Endothelial cell (in vitro differentiated cells): ENCODE measurements around the gene LIPE. TPM values are rescaled to one million over a fixed set of nuclear protein-coding genes. Genes with fewer than 3 reads are reported as not detected.

Experiments used
- DNase-seq: peaks from one replicate; pipeline ENCODE4 v3.0.0; 2021; ENCODE audit warnings: low spot score
- H3K27ac Mint-ChIP-seq: one replicate; pipeline ENCODE4 v1.8.0; 2021; ENCODE audit warnings: mixed read lengths, inconsistent platforms; ENCODE audit not compliant: unreplicated experiment
- H3K27me3 Mint-ChIP-seq: one replicate; pipeline ENCODE4 v1.8.0; 2021; ENCODE audit warnings: mild to moderate bottlenecking, moderate library complexity, mixed read lengths, inconsistent platforms; ENCODE audit not compliant: unreplicated experiment
- H3K36me3 Mint-ChIP-seq: one replicate; pipeline ENCODE4 v1.8.0; 2021; ENCODE audit warnings: mild to moderate bottlenecking, low read depth, mixed read lengths, inconsistent platforms; ENCODE audit not compliant: unreplicated experiment
- H3K4me1 Mint-ChIP-seq: one replicate; pipeline ENCODE4 v1.8.0; 2021; ENCODE audit warnings: mild to moderate bottlenecking, mixed read lengths, inconsistent platforms; ENCODE audit not compliant: unreplicated experiment
- H3K4me3 Mint-ChIP-seq: one replicate; pipeline ENCODE4 v1.8.0; 2021; ENCODE audit warnings: mild to moderate bottlenecking, mixed read lengths, inconsistent platforms; ENCODE audit not compliant: unreplicated experiment
- H3K9me3 Mint-ChIP-seq: one replicate; pipeline ENCODE4 v1.8.0; 2021; ENCODE audit warnings: mixed read lengths, inconsistent platforms; ENCODE audit not compliant: unreplicated experiment
- CTCF ChIP-seq: fragments of 200-600 bp; sonication (generic); IDR thresholded peaks from one replicate; pipeline ENCODE4 v1.5.0; 2021; ENCODE audit warnings: antibody characterized with exemption; ENCODE audit not compliant: unreplicated experiment
- total RNA-seq: library from RNA; stranded (reverse); fragmentation: NEBNext Ultra II Directional; extraction: Animal tissue kit (Norgen Biotek cat#: 25700); gene quantifications from one replicate; pipeline ENCODE4 v1.2.1, GENCODE V29; 2021; ENCODE audit not compliant: unreplicated experiment

LIPE gene
- total RNA-seq, 1 donor from 2014 or later, result 5.5 TPM

- H3K9me3 Mint-ChIP-seq, result no peaks in the 10 kb centered on the region
- H3K4me3 Mint-ChIP-seq, result peak overlapping the region; percentile 90
- DNase-seq, result peak; percentile 50
- H3K36me3 Mint-ChIP-seq, result peaks cover 8% of the 10 kb centered on the region
- peaks cover 16% of the 10 kb centered on the region for H3K27me3 Mint-ChIP-seq
- peaks cover 32% of the 10 kb centered on the region for H3K4me1 Mint-ChIP-seq
- peak overlapping the region; percentile 72 for H3K27ac Mint-ChIP-seq
- TF ChIP-seq CTCF, result no peak
These were observed 4.2 kb downstream of the LIPE start for GRCh38 chr19:42422901-42423461.

- no peak for DNase-seq
- TF ChIP-seq CTCF, result no peak
- Mint-ChIP-seq H3K9me3 (no peaks in the 10 kb centered on the region), H3K4me3 (peak overlapping the region; percentile 90), H3K27ac (no peak overlapping the region), H3K27me3 (peaks cover 16% of the 10 kb centered on the region), H3K4me1 (peaks cover 32% of the 10 kb centered on the region), H3K36me3 (peaks cover 8% of the 10 kb centered on the region)
These were observed 4.9 kb downstream of the LIPE start for GRCh38 chr19:42422092-42422900.

- peaks cover 15% of the 10 kb centered on the region for H3K27me3 Mint-ChIP-seq
- H3K27ac Mint-ChIP-seq, result peak overlapping the region; percentile 22
- H3K4me3 Mint-ChIP-seq, result no peak overlapping the region
- no peak for TF ChIP-seq CTCF
- peaks cover 32% of the 10 kb centered on the region for H3K4me1 Mint-ChIP-seq
- H3K9me3 Mint-ChIP-seq, result no peaks in the 10 kb centered on the region
- no peak for DNase-seq
- H3K36me3 Mint-ChIP-seq, result peaks cover 9% of the 10 kb centered on the region
These were observed 5.6 kb downstream of the LIPE start for GRCh38 chr19:42421591-42422031.

GRCh38 chr19:42421101-42421500, 6.1 kb downstream of the LIPE start:
- Mint-ChIP-seq H3K4me1 (peaks cover 32% of the 10 kb centered on the region), H3K27me3 (peaks cover 12% of the 10 kb centered on the region), H3K4me3 (peak overlapping the region; percentile 16), H3K9me3 (no peaks in the 10 kb centered on the region), H3K27ac (peak overlapping the region; percentile 54), H3K36me3 (peaks cover 13% of the 10 kb centered on the region)
- no peak for TF ChIP-seq CTCF
- no peak for DNase-seq

- Mint-ChIP-seq H3K4me3 (no peak overlapping the region), H3K4me1 (peaks cover 32% of the 10 kb centered on the region), H3K9me3 (no peaks in the 10 kb centered on the region), H3K27me3 (peaks cover 12% of the 10 kb centered on the region), H3K36me3 (peaks cover 11% of the 10 kb centered on the region), H3K27ac (no peak overlapping the region)
- peak; percentile 74 for TF ChIP-seq CTCF
- peak; percentile 62 for DNase-seq
These were observed 7.1 kb downstream of the LIPE start for GRCh38 chr19:42420055-42420544.
